HepG2 (cell line): ENCODE measurements around the gene CDRT4. TPM values are rescaled to one million over a fixed set of nuclear protein-coding genes. Genes with fewer than 3 reads are reported as not detected.
A peak's percentile ranks its signal among the peaks of the same experiment; 100 is the strongest.

Experiments used
- DPF2 ChIP-seq: sonication (generic); formaldehyde crosslinking; IDR thresholded peaks from 2 replicates; pipeline ENCODE4 v1.4.0; 2020; ENCODE audit warnings: mild to moderate bottlenecking, low read depth, missing genetic modification reagents, borderline replicate concordance
- FOSL1 ChIP-seq: sonication (generic); formaldehyde crosslinking; IDR thresholded peaks from 2 replicates; pipeline ENCODE4 v1.9.0; 2021; ENCODE audit warnings: missing genetic modification reagents, borderline replicate concordance
- FOSL2 ChIP-seq: sonication (generic); formaldehyde crosslinking; IDR thresholded peaks from 2 replicates; pipeline ENCODE4 v1.4.0; 2020; ENCODE audit warnings: missing genetic modification reagents
- FOXK1 ChIP-seq: sonication (generic); formaldehyde crosslinking; IDR thresholded peaks from 2 replicates; pipeline ENCODE4 v1.4.0; 2020; ENCODE audit warnings: low read depth, missing genetic modification reagents, borderline replicate concordance
- GFI1 ChIP-seq: sonication (generic); formaldehyde crosslinking; IDR thresholded peaks from 2 replicates; pipeline ENCODE4 v1.5.0; 2020; ENCODE audit warnings: missing genetic modification reagents, mild to moderate bottlenecking, borderline replicate concordance
- KDM2A ChIP-seq: sonication (generic); formaldehyde crosslinking; IDR thresholded peaks from 2 replicates; pipeline ENCODE4 v1.4.0; 2020; ENCODE audit warnings: low read depth, missing genetic modification reagents, borderline replicate concordance
- KDM3A ChIP-seq: IDR thresholded peaks from 2 replicates; pipeline ENCODE4 v1.6.1; 2018; ENCODE audit warnings: low read depth, missing compliant biosample characterization
- NR2F6 ChIP-seq, 2 experiments: IDR thresholded peaks; 2 replicates each; pipeline ENCODE4 v1.6.1; 2016; ENCODE audit warnings: antibody characterized with exemption in 1 of 2, mild to moderate bottlenecking in 1 of 2
- RFX3 ChIP-seq: IDR thresholded peaks from 2 replicates; pipeline ENCODE4 v1.6.1; 2016; ENCODE audit warnings: missing biosample characterization, missing genetic modification reagents
- SAP130 ChIP-seq: IDR thresholded peaks from 2 replicates; pipeline ENCODE4 v1.6.1; 2016; ENCODE audit warnings: low read depth
- SIX4 ChIP-seq: sonication (generic); formaldehyde crosslinking; IDR thresholded peaks from 2 replicates; pipeline ENCODE4 v1.4.0; 2020; ENCODE audit warnings: missing genetic modification reagents
- SKI ChIP-seq: fragments of 450-650 bp; IDR thresholded peaks from one replicate; pipeline ENCODE4 v1.6.1; 2018; ENCODE audit warnings: mild to moderate bottlenecking; ENCODE audit not compliant: partially characterized antibody
- SSRP1 ChIP-seq: IDR thresholded peaks from 2 replicates; pipeline ENCODE4 v1.6.1; 2016; ENCODE audit warnings: control low read depth
- TFAP4 ChIP-seq: sonication (generic); IDR thresholded peaks from 2 replicates; pipeline ENCODE4 v1.6.1; 2016; ENCODE audit warnings: low read depth, borderline replicate concordance
- XBP1 ChIP-seq: sonication (generic); formaldehyde crosslinking; IDR thresholded peaks from 2 replicates; pipeline ENCODE4 v1.5.0; 2020; ENCODE audit warnings: missing genetic modification reagents
- ZNF331 ChIP-seq: sonication (generic); formaldehyde crosslinking; IDR thresholded peaks from 2 replicates; pipeline ENCODE4 v1.4.0; 2020; ENCODE audit warnings: missing genetic modification reagents
- ZNF335 ChIP-seq: sonication (generic); formaldehyde crosslinking; IDR thresholded peaks from 2 replicates; pipeline ENCODE4 v1.4.0; 2020; ENCODE audit warnings: missing genetic modification reagents
- ZNF362 ChIP-seq: sonication (generic); formaldehyde crosslinking; IDR thresholded peaks from 2 replicates; pipeline ENCODE4 v1.4.0; 2020; ENCODE audit warnings: missing genetic modification reagents, mild to moderate bottlenecking, borderline replicate concordance
- ZNF451 ChIP-seq: sonication (generic); formaldehyde crosslinking; IDR thresholded peaks from 2 replicates; pipeline ENCODE4 v1.5.0; 2020; ENCODE audit warnings: mild to moderate bottlenecking, missing genetic modification reagents
- ZNF550 ChIP-seq: sonication (generic); formaldehyde crosslinking; IDR thresholded peaks from 2 replicates; pipeline ENCODE4 v1.4.0; 2020; ENCODE audit warnings: mild to moderate bottlenecking, missing genetic modification reagents, borderline replicate concordance
- ZNF562 ChIP-seq: sonication (generic); formaldehyde crosslinking; IDR thresholded peaks from 2 replicates; pipeline ENCODE4 v1.8.0; 2022; ENCODE audit warnings: missing genetic modification reagents, borderline replicate concordance
- ZNF670 ChIP-seq: sonication (generic); formaldehyde crosslinking; IDR thresholded peaks from 2 replicates; pipeline ENCODE4 v1.8.0; 2022; ENCODE audit warnings: mild to moderate bottlenecking, missing genetic modification reagents, borderline replicate concordance
- ZNF7 ChIP-seq: IDR thresholded peaks from 2 replicates; pipeline ENCODE4 v1.6.1; 2016; ENCODE audit warnings: missing biosample characterization, missing genetic modification reagents
- ZNF788 ChIP-seq: sonication (generic); formaldehyde crosslinking; IDR thresholded peaks from 2 replicates; pipeline ENCODE4 v1.5.0; 2020; ENCODE audit warnings: mild to moderate bottlenecking, missing genetic modification reagents, borderline replicate concordance
- polyA plus RNA-seq, 8 experiments: library from polyadenylated mRNA; depleted of rRNA in 3 of 8; stranded (reverse) in 7 of 8; unstranded in 1 of 8; fragments of >200 nt; fragmentation: Illumina TruSeq in 4 of 8; extraction: Trizol in 4 of 8; gene quantifications; 2 replicates each; pipeline versions ENCODE4 v1.2.1 to v1.2.3, GENCODE V29; 2011 to 2016; ENCODE audit warnings: low read depth in 4 of 8, missing spikeins in 1 of 8, mixed read lengths in 1 of 8; ENCODE audit not compliant: insufficient read depth in 1 of 8
- total RNA-seq, 5 experiments: library from RNA; depleted of rRNA; stranded (reverse); fragments of >200 nt; fragmentation: Illumina TruSeq; extraction: Trizol; gene quantifications; 2 replicates each; pipeline ENCODE4 v1.2.3, GENCODE V29; 2016; ENCODE audit warnings: low read depth in 1 of 5
- TF ChIP-seq, protein P1 (sequence below): sonication (generic); formaldehyde crosslinking; IDR thresholded peaks from 2 replicates; pipeline ENCODE4 v1.4.0; 2020; ENCODE audit warnings: missing genetic modification reagents
- TF ChIP-seq, protein P2 (sequence below): sonication (generic); formaldehyde crosslinking; conservative IDR thresholded peaks from 2 replicates; pipeline ENCODE4 v1.8.1; 2023; ENCODE audit warnings: missing genetic modification reagents

The CDRT4 gene
- total and polyA plus RNA-seq, 2 of the 13 experiments (the other 11 are each of a cell fraction or from before 2014, with no cell fraction given) = 5.8 to 12.1 TPM

DNA sequence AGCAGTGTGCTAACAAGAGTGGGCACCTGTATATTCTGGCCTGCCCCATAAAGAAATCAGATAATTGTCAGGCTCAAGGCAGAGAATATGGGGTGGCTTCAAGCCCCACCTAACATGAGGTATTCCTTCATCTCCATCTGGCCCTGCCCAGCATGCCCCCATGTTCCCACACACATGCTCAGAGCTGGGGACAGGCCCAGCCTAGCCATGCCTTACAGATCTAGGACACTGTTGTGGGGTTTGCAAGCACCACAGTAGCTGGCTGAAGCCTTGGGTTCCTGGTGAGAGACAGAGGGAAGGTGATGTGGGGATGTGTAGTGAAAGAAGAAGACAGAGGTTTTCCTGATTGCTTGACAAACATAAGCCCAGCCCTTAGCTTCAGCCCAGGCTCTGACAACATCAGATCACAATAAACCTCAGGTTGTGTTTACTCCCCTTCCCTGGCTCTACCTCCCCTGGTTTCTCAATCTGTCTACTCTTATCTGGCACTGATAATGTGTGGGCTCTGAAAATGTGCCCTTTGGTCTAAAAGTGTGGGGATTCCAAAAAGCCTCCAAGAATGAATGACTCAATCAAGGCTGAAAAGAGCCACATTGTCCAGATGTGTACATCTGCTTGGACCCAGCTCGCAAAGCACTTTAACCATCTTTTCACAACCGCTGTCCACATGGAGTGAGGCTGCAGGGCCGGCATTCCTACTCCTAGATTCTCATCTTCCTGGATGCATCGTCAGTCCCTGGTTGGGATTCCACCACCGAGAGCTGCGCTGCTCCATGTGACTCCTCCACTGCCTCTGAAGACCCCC lies 34.4 kb downstream of the CDRT4 start (continued):
- TF ChIP-seq, protein P1, sequence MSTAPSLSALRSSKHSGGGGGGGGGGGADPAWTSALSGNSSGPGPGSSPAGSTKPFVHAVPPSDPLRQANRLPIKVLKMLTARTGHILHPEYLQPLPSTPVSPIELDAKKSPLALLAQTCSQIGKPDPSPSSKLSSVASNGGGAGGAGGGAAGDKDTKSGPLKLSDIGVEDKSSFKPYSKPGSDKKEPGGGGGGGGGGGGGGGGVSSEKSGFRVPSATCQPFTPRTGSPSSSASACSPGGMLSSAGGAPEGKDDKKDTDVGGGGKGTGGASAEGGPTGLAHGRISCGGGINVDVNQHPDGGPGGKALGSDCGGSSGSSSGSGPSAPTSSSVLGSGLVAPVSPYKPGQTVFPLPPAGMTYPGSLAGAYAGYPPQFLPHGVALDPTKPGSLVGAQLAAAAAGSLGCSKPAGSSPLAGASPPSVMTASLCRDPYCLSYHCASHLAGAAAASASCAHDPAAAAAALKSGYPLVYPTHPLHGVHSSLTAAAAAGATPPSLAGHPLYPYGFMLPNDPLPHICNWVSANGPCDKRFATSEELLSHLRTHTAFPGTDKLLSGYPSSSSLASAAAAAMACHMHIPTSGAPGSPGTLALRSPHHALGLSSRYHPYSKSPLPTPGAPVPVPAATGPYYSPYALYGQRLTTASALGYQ (CRISPR knock-in tag) = no peak
- TF ChIP-seq DPF2 (CRISPR knock-in tag) (0 out of 2 replicates have a peak, but pooled peaks have one; percentile 33), ZNF562 (CRISPR knock-in tag) (no peak), KDM3A (CRISPR knock-in tag) (no peak), SIX4 (CRISPR knock-in tag) (peak; percentile 67; the same call in 1 of the 2 replicates), ZNF550 (CRISPR knock-in tag) (no peak), RFX3 (no peak), KDM2A (0 out of 2 replicates have a peak, but pooled peaks have one; percentile 33), ZNF331 (CRISPR knock-in tag) (peak; percentile 41; the same call in 1 of the 2 replicates), ZNF362 (CRISPR knock-in tag) (peak; percentile 33; the same call in 1 of the 2 replicates), GFI1 (CRISPR knock-in tag) (peak; percentile 96), ZNF7 (no peak; the same call in 1 of the 2 replicates), FOSL1 (CRISPR knock-in tag) (no peak), NR2F6 (IDR thresholded peaks at IDR 0.05) (0 out of 2 replicates have a peak, but pooled peaks have one; percentile 24), NR2F6 (CRISPR knock-in tag; IDR thresholded peaks at IDR 0.05) (peak; percentile 21), XBP1 (CRISPR knock-in tag) (no peak), FOSL2 (CRISPR knock-in tag) (peak; percentile 86), ZNF788 (CRISPR knock-in tag) (no peak), SAP130 (CRISPR knock-in tag) (peak; percentile 58; the same call in 1 of the 2 replicates), FOXK1 (CRISPR knock-in tag) (peak; percentile 55; the same call in 1 of the 2 replicates), ZNF335 (CRISPR knock-in tag) (no peak), ZNF670 (CRISPR knock-in tag) (no peak), TFAP4 (no peak; the same call in 1 of the 2 replicates), ZNF451 (CRISPR knock-in tag) (no peak), SKI (peak; percentile 42), SSRP1 (no peak)
- TF ChIP-seq, protein P2, sequence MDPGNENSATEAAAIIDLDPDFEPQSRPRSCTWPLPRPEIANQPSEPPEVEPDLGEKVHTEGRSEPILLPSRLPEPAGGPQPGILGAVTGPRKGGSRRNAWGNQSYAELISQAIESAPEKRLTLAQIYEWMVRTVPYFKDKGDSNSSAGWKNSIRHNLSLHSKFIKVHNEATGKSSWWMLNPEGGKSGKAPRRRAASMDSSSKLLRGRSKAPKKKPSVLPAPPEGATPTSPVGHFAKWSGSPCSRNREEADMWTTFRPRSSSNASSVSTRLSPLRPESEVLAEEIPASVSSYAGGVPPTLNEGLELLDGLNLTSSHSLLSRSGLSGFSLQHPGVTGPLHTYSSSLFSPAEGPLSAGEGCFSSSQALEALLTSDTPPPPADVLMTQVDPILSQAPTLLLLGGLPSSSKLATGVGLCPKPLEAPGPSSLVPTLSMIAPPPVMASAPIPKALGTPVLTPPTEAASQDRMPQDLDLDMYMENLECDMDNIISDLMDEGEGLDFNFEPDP (CRISPR knock-in tag) = 0 out of 2 replicates have a peak, but pooled peaks have one; percentile 77
